ENCODE data around the gene NOTCH1. TPM values are rescaled to one million over a fixed set of nuclear protein-coding genes. Genes with fewer than 3 reads are reported as not detected.

The NOTCH1 gene
- total RNA-seq, 1 donor from 2014 or later, result 34.1 TPM

DNA sequence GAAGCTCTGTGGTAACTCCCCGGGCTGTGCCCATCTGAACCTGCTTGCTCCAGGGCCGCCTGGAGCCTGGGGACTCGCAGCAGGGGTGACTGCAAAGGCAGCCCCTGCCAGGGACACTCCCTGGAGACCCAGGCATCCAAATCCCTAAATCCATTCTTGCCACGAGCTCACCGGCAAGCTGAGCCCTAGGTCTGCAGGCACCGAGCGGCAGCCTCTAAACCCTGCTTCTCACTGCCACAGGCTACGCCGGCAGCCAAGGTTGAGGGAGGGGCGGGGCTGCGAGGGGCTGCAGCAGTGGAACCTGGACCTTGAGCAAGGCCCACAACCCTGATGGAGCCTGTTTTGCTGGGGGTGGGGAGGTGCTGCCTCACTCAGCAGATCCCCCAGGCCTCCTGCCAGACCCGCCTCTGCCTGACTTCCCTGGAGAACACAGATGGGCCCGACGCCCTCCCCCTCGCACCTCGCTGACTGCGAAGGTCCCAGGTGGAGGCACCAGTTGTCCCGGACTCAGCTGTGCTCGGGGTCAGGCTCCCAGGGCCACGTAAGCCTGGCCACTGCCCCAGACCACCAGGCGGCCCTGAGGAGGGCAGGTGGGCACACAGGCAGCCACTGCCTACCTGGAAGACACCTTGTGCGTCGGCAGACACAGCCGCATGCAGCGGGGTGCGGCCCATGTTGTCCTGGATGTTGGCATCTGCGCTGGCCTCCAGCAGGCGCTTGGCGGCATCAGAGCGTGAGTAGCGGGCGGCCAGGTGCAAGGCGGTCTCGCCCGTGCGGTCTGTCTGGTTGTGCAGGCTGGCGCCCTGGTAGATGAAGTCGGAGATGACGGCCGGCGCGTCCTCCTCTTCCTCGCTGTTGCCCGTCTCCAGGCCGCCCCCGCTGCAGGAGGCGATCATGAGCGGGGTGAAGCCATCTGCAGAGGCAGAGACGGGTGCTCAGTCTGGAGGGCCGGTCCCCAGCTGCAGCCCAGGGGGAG lies 45.6 kb downstream of the NOTCH1 start:
- Histone ChIP-seq H3K79me2 (ENCODE audit: insufficient read depth, low read length) (no peaks in the 10 kb centered on the region), H3K4me3 (ENCODE audit: insufficient read depth, low read depth, low read length) (no peak overlapping the region), H3K4me1 (ENCODE audit: insufficient read depth, low read length) (no peaks in the 10 kb centered on the region), H3K9me3 (ENCODE audit: insufficient read depth, low read depth, low read length) (no peaks in the 10 kb centered on the region), H3K27ac (ENCODE audit: low read depth, low read length) (no peak overlapping the region), H2AFZ (ENCODE audit: low read depth, low read length) (no peak overlapping the region), H4K20me1 (ENCODE audit: insufficient read depth, low read length) (peaks cover 8% of the 10 kb centered on the region), H3K36me3 (ENCODE audit: insufficient read depth, low read length) (no peaks in the 10 kb centered on the region), H3K9ac (ENCODE audit: low read length) (no peak overlapping the region), H3K27me3 (ENCODE audit: insufficient read depth, low read length) (no peaks in the 10 kb centered on the region), H3K4me2 (ENCODE audit: low read length) (no peak overlapping the region)
- no peaks in the 10 kb centered on the region for H3K27me3 Mint-ChIP-seq (ENCODE audit: low read depth, unreplicated experiment)
- no peak for FAIRE-seq
- H3K4me3 Mint-ChIP-seq (ENCODE audit: unreplicated experiment), result no peak overlapping the region
- H3K4me1 Mint-ChIP-seq (ENCODE audit: low read depth, unreplicated experiment), result no peaks in the 10 kb centered on the region
- no peak for DNase-seq (ENCODE audit: low read depth)
- H3K36me3 Mint-ChIP-seq (ENCODE audit: low read depth, unreplicated experiment), result peaks cover 5% of the 10 kb centered on the region
- H3K9me3 Mint-ChIP-seq (ENCODE audit: unreplicated experiment), result no peaks in the 10 kb centered on the region
- H3K27ac Mint-ChIP-seq (ENCODE audit: unreplicated experiment), result no peak overlapping the region
- TF ChIP-seq, protein P1, sequence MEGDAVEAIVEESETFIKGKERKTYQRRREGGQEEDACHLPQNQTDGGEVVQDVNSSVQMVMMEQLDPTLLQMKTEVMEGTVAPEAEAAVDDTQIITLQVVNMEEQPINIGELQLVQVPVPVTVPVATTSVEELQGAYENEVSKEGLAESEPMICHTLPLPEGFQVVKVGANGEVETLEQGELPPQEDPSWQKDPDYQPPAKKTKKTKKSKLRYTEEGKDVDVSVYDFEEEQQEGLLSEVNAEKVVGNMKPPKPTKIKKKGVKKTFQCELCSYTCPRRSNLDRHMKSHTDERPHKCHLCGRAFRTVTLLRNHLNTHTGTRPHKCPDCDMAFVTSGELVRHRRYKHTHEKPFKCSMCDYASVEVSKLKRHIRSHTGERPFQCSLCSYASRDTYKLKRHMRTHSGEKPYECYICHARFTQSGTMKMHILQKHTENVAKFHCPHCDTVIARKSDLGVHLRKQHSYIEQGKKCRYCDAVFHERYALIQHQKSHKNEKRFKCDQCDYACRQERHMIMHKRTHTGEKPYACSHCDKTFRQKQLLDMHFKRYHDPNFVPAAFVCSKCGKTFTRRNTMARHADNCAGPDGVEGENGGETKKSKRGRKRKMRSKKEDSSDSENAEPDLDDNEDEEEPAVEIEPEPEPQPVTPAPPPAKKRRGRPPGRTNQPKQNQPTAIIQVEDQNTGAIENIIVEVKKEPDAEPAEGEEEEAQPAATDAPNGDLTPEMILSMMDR (IDR thresholded peaks at IDR 0.05; ENCODE audit: insufficient read depth, low read depth, low read length), result no peak
- TF ChIP-seq EZH2 (IDR thresholded peaks at IDR 0.05; ENCODE audit: insufficient read depth, low read length), result no peak

DNA sequence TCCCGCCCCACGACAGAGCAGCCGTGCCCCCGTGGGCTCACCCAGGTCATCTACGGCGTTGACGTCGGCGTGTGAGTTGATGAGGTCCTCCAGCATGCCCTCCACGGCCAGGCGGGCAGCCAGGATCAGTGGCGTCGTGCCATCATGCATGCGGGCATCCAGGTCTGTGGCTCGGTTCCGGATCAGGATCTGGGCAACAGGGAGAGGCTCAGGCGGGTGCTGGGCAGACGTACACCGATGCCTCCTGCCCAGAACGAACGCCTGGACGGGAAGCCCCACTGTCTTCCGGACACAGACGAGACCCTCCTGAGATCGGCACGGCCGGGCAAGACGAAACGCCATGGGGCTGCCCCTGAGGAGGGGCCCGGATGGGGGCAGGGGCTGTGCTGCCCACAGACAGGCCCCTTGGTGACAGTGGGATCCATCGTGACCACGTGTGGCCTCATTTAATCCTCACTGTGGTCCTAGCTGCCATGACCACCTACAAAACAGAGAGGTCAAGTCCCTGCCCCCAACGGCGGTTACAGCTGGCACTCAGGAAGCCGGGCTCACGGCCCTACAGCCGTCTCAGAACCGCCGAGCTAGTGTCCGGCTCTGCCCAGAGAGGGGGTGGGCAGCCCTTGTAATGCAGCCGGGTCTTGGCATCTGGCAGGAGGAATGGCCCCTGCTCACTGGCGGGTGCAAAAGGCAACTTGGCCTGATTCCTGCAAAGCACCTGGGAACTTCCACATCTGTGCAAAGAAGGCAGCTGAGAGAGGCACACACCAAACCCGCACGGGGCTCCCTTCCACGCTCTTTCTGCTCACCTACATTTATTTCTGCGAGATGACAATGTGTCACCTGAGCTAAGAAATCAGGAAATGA lies 46.5 kb downstream of the NOTCH1 start:
- H3K27me3 Mint-ChIP-seq (ENCODE audit: low read depth, unreplicated experiment), result no peaks in the 10 kb centered on the region
- Histone ChIP-seq H3K9ac (ENCODE audit: low read length) (no peak overlapping the region), H3K27ac (ENCODE audit: low read depth, low read length) (no peak overlapping the region), H3K4me1 (ENCODE audit: insufficient read depth, low read length) (peaks cover 5% of the 10 kb centered on the region), H3K27me3 (ENCODE audit: insufficient read depth, low read length) (no peaks in the 10 kb centered on the region), H3K36me3 (ENCODE audit: insufficient read depth, low read length) (no peaks in the 10 kb centered on the region), H2AFZ (ENCODE audit: low read depth, low read length) (no peak overlapping the region), H3K9me3 (ENCODE audit: insufficient read depth, low read depth, low read length) (no peaks in the 10 kb centered on the region), H3K4me3 (ENCODE audit: insufficient read depth, low read depth, low read length) (no peak overlapping the region), H4K20me1 (ENCODE audit: insufficient read depth, low read length) (peaks cover 13% of the 10 kb centered on the region), H3K79me2 (ENCODE audit: insufficient read depth, low read length) (no peaks in the 10 kb centered on the region), H3K4me2 (ENCODE audit: low read length) (no peak overlapping the region)
- H3K4me1 Mint-ChIP-seq (ENCODE audit: low read depth, unreplicated experiment), result no peaks in the 10 kb centered on the region
- no peaks in the 10 kb centered on the region for H3K9me3 Mint-ChIP-seq (ENCODE audit: unreplicated experiment)
- H3K27ac Mint-ChIP-seq (ENCODE audit: unreplicated experiment), result no peak overlapping the region
- TF ChIP-seq, protein P1 (IDR thresholded peaks at IDR 0.05; ENCODE audit: insufficient read depth, low read depth, low read length), result no peak
- no peak for TF ChIP-seq EZH2 (IDR thresholded peaks at IDR 0.05; ENCODE audit: insufficient read depth, low read length)
- DNase-seq (ENCODE audit: low read depth) (no peak), FAIRE-seq (no peak)
- peaks cover 5% of the 10 kb centered on the region for H3K36me3 Mint-ChIP-seq (ENCODE audit: low read depth, unreplicated experiment)
- no peak overlapping the region for H3K4me3 Mint-ChIP-seq (ENCODE audit: unreplicated experiment)
